Panc1 (cell line): ENCODE data around the gene TBX19. TPM values are rescaled to one million over a fixed set of nuclear protein-coding genes. Genes with fewer than 3 reads are reported as not detected.
A peak's percentile ranks its signal among the peaks of the same experiment; 100 is the strongest.

Experiments
- ATAC-seq: fragments of 200-7000 bp; cut with Tn5 transposase; 2 replicates; pipeline ENCODE4 v1.9.1; 2020; ENCODE audit warnings: mild to moderate bottlenecking, moderate library complexity
- Bru-seq: library from RNA; stranded (reverse); fragments of 400-500 nt; gene quantifications from one replicate; lab custom pipeline; 2021; lab: Mats Ljungman, UMichigan
- BruChase-seq, 2 experiments: library from RNA; stranded (reverse); fragments of 400-500 nt; gene quantifications; one replicate each; lab custom pipeline; 2021; lab: Mats Ljungman, UMichigan
- BruUV-seq: library from RNA; stranded (reverse); fragments of 400-500 nt; replicated peaks from 2 replicates; lab custom pipeline; 2021; lab: Mats Ljungman, UMichigan
- CTCF ChIA-PET: fragments of 300-600 bp; sonication (Branson Sonifier 250); formaldehyde crosslinking; loops from one replicate; lab custom pipeline; 2022; ENCODE audit warnings: antibody characterized with exemption; lab: Charles Lee
- POLR2A ChIA-PET: fragments of 300-600 bp; sonication (Branson Sonifier 250); formaldehyde crosslinking; loops from one replicate; lab custom pipeline; 2022; ENCODE audit warnings: antibody characterized with exemption; lab: Charles Lee
- DNase-seq: peaks from one replicate; pipeline ENCODE4 v3.0.0-alpha.2; 2010; ENCODE audit warnings: low read depth, low spot score
- H3K27ac ChIP-seq: 2 replicates; pipeline ENCODE4 v1.5.1; 2011; ENCODE audit warnings: mild to moderate bottlenecking, low read length, inconsistent platforms
- H3K27me3 ChIP-seq: fragments of 200-500 bp; sonication (Bioruptor generic); 2 replicates; pipeline ENCODE4 v1.6.0; 2014; ENCODE audit warnings: low read length, inconsistent platforms; ENCODE audit not compliant: control insufficient read depth, insufficient read depth
- H3K36me3 ChIP-seq: fragments of 200-500 bp; sonication (Bioruptor generic); 2 replicates; pipeline ENCODE4 v1.5.1; 2014; ENCODE audit warnings: inconsistent platforms, mild to moderate bottlenecking, low read length, moderate library complexity; ENCODE audit not compliant: control insufficient read depth, insufficient read depth
- H3K4me1 ChIP-seq: 2 replicates; pipeline ENCODE4 v1.5.1; 2011; ENCODE audit warnings: inconsistent platforms, mild to moderate bottlenecking, low read length, moderate library complexity; ENCODE audit not compliant: control insufficient read depth, insufficient read depth
- H3K4me3 ChIP-seq, 2 experiments: 2 replicates each; pipeline ENCODE4 v1.5.1; 2011 to 2012; ENCODE audit warnings: low read depth in 2 of 2, low read length in 2 of 2, mild to moderate bottlenecking in 2 of 2, inconsistent platforms in 1 of 2, moderate library complexity in 1 of 2
- H3K9me3 ChIP-seq: fragments of 200-500 bp; sonication (Bioruptor generic); 2 replicates; pipeline ENCODE4 v1.5.1; 2014; ENCODE audit warnings: low read depth, mild to moderate bottlenecking, inconsistent platforms, low read length, moderate library complexity; ENCODE audit not compliant: control insufficient read depth, insufficient read depth
- POLR2AphosphoS5 ChIP-seq: IDR thresholded peaks from 2 replicates; pipeline ENCODE4 v1.6.1; 2012; ENCODE audit warnings: mild to moderate bottlenecking, low read depth, low read length, moderate library complexity
- SIN3A ChIP-seq: IDR thresholded peaks from 2 replicates; pipeline ENCODE4 v1.6.1; 2012; ENCODE audit warnings: low read depth, mild to moderate bottlenecking, low read length, moderate library complexity, borderline replicate concordance; ENCODE audit not compliant: insufficient read depth
- TCF7L2 ChIP-seq: IDR thresholded peaks from 2 replicates; pipeline ENCODE4 v1.6.1; 2011; ENCODE audit warnings: mild to moderate bottlenecking, low read depth, low read length, inconsistent platforms
- in situ Hi-C: cut with HindIII; loops from 2 replicates; pipeline ENCODE4 v1.10.0; 2016; ENCODE audit warnings: low sequenced_read_pairs, low pct_unique_long_range_greater_than_20kb
- intact Hi-C: fragments of 100-400 bp; cut with micrococcal nuclease; formaldehyde crosslinking; loops from one replicate; pipeline ENCODE4 v1.10.0; 2022; ENCODE audit not compliant: unreplicated experiment
- long read RNA-seq: library from polyadenylated mRNA; unstranded; transcript quantifications from one replicate; pipeline ENCODE4 v2.0.0, GENCODE V29; 2021; ENCODE audit not compliant: unreplicated experiment
- polyA plus RNA-seq: library from polyadenylated mRNA; unstranded; fragments of >200 nt; gene quantifications from one replicate; pipeline ENCODE4 v1.2.1, GENCODE V29; 2012; ENCODE audit warnings: missing spikeins; ENCODE audit not compliant: insufficient read length
- total RNA-seq: library from RNA; stranded (reverse); gene quantifications from one replicate; pipeline ENCODE4 v1.2.1, GENCODE V29; 2021; ENCODE audit not compliant: unreplicated experiment
- TF ChIP-seq, protein P1 (sequence below): fragments of 450-650 bp; IDR thresholded peaks from 2 replicates; pipeline ENCODE4 v1.5.1; 2017; ENCODE audit warnings: mild to moderate bottlenecking
- TF ChIP-seq, protein P2 (sequence below), 2 experiments: IDR thresholded peaks; 2 replicates each; pipeline ENCODE4 v1.6.1; 2011 to 2012; ENCODE audit warnings: low read depth in 2 of 2, control low read depth in 1 of 2, low read length in 1 of 2, mild to moderate bottlenecking in 1 of 2, moderate library complexity in 1 of 2; ENCODE audit not compliant: insufficient read depth in 1 of 2

The TBX19 gene
- total RNA-seq: 2.2 TPM
- polyA plus RNA-seq: 2.1 TPM
- Bru-seq, nascent RNA: percentile 54 among the genes with signal in this experiment
- percentile 74 among the genes with signal in this experiment for BruChase-seq, experiment 1, labeled RNA remaining after a 2-hour chase
- percentile 62 among the genes with signal in this experiment for BruChase-seq, experiment 2, labeled RNA remaining after a 6-hour chase
- long read RNA-seq: 0 reads

DNA sequence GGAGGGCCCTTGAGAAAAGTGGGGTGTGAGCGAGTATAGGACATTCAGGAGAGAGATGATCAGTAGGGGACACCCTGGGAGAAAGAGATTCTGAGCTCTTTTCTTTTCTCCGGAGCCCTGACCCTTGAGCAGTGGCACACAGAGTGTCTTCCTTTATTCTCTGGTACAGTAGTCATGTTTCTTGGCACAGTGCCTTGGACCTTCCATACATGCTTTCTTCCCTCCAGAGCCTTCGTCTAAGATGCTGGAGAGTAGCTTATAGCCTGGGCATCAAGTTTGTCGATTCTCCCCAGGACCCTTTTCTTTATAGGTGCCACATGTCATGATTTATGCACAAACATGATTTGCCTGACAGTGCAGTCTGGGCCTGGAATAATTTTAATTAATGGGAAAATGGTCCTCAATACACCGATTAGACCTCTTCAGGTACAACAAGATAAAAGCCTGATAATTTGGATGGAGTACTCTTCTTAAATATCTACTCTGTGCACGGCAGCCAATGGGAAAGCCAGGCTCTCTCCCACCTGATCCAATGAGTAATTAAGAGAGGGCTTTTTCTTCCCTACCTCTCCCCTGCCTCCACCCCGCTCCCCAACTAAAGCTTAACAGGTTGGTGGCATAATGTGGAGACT, at the start of gene TBX19:
Gene TBX19, plus strand, starts transcription at position 582 of the 632 bp plus-strand sequence. CDS start 214 bp downstream, outside the sequence.
- no peak within 1 kb of the TSS for H3K27ac ChIP-seq
- no peaks in the 10 kb centered on the region; the same call in 1 of the 2 replicates for H3K4me1 ChIP-seq
- BruUV-seq: no TSS peak
- TF ChIP-seq POLR2AphosphoS5 (no peak), TCF7L2 (no peak), SIN3A (no peak)
- TF ChIP-seq, protein P1, sequence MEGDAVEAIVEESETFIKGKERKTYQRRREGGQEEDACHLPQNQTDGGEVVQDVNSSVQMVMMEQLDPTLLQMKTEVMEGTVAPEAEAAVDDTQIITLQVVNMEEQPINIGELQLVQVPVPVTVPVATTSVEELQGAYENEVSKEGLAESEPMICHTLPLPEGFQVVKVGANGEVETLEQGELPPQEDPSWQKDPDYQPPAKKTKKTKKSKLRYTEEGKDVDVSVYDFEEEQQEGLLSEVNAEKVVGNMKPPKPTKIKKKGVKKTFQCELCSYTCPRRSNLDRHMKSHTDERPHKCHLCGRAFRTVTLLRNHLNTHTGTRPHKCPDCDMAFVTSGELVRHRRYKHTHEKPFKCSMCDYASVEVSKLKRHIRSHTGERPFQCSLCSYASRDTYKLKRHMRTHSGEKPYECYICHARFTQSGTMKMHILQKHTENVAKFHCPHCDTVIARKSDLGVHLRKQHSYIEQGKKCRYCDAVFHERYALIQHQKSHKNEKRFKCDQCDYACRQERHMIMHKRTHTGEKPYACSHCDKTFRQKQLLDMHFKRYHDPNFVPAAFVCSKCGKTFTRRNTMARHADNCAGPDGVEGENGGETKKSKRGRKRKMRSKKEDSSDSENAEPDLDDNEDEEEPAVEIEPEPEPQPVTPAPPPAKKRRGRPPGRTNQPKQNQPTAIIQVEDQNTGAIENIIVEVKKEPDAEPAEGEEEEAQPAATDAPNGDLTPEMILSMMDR: no peak
- TF ChIP-seq, protein P2, sequence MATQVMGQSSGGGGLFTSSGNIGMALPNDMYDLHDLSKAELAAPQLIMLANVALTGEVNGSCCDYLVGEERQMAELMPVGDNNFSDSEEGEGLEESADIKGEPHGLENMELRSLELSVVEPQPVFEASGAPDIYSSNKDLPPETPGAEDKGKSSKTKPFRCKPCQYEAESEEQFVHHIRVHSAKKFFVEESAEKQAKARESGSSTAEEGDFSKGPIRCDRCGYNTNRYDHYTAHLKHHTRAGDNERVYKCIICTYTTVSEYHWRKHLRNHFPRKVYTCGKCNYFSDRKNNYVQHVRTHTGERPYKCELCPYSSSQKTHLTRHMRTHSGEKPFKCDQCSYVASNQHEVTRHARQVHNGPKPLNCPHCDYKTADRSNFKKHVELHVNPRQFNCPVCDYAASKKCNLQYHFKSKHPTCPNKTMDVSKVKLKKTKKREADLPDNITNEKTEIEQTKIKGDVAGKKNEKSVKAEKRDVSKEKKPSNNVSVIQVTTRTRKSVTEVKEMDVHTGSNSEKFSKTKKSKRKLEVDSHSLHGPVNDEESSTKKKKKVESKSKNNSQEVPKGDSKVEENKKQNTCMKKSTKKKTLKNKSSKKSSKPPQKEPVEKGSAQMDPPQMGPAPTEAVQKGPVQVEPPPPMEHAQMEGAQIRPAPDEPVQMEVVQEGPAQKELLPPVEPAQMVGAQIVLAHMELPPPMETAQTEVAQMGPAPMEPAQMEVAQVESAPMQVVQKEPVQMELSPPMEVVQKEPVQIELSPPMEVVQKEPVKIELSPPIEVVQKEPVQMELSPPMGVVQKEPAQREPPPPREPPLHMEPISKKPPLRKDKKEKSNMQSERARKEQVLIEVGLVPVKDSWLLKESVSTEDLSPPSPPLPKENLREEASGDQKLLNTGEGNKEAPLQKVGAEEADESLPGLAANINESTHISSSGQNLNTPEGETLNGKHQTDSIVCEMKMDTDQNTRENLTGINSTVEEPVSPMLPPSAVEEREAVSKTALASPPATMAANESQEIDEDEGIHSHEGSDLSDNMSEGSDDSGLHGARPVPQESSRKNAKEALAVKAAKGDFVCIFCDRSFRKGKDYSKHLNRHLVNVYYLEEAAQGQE (IDR thresholded peaks at IDR 0.05; ENCODE audit: insufficient read depth in 1 of 2, low read depth in 2 of 2, low read length in 1 of 2): no peak
- ChIA-PET POLR2A (no interaction called here), CTCF (interaction anchor here (0.6 kb wide), 1 partner anchor 161 kb away, joined by 3 read pairs; no protein-coding TSS in a partner anchor)
- no peak within 1 kb of the TSS for H3K4me3 ChIP-seq
- no peaks in the 10 kb centered on the region for H3K9me3 ChIP-seq
- in situ Hi-C loops: no loop called here
- ATAC-seq (no peak), DNase-seq (no peak)
- H3K36me3 ChIP-seq: no peaks in the 10 kb centered on the region
- intact Hi-C loops: no loop called here
- no peaks in the 10 kb centered on the region for H3K27me3 ChIP-seq

DNA sequence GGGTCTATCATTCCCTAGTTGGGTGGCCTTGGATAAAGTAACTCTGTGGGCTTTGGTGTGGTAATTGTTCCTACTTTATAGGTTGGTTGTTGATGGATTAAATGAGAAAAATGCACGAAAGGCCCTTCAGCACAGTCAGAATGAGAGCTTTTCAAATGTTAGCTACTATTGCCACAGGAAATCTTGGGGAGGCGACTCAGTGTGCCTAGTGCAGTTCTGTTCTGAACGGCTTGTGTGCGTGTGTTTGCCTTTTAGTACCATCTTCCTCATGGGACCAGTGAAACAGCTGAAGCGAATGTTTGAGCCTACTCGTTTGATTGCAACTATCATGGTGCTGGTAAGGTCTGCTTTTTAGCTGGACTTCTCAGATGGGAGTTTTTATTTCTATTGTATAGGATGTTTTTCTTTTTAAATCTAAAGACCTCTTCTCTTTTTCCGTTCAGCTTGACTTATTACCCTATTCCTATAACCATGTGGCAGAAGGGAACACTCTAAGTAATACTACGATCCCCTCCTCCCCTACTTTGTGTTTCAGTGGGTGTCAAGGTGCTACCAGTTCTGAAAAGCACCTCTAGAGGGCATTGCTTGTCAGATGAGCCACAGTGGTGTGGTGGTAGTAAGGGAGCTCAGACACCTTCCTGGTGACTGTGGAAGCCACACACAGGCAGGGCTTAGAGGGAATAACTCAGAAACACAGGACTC, 45.7 kb upstream of the TBX19 start:
- BruUV-seq: no TSS peak
- no peaks in the 10 kb centered on the region for H3K4me1 ChIP-seq
- in situ Hi-C loops: no loop called here
- H3K27me3 ChIP-seq: no peaks in the 10 kb centered on the region
- H3K36me3 ChIP-seq: peaks cover 8% of the 10 kb centered on the region; the same call in 1 of the 2 replicates
- no peak overlapping the region for H3K27ac ChIP-seq
- TF ChIP-seq, protein P1: peak; percentile 76
- TF ChIP-seq, protein P2 (IDR thresholded peaks at IDR 0.05; ENCODE audit: insufficient read depth in 1 of 2, low read depth in 2 of 2, low read length in 1 of 2): no peak
- H3K4me3 ChIP-seq: no peak overlapping the region
- peak; percentile 24 for DNase-seq
- ATAC-seq: peak; percentile 92
- no peaks in the 10 kb centered on the region for H3K9me3 ChIP-seq
- intact Hi-C loops: no loop called here
- ChIA-PET POLR2A (interaction anchor here (0.7 kb wide), 1 partner anchor 1014 kb away, joined by 4 read pairs; the partner anchor contains the start of gene POU2F1), CTCF (interaction anchor here (0.7 kb wide), 1 partner anchor 87 kb away, joined by 3 read pairs; no protein-coding TSS in a partner anchor)
